SU-DHL-6 (cell line): ENCODE data around the gene TAF8.
A peak's percentile ranks its signal among the peaks of the same experiment; 100 is the strongest.

Experiments used
- H2AFZ ChIP-seq: fragments of 200-600 bp; sonication (generic); 2 replicates; pipeline ENCODE4 v1.6.1; 2014; ENCODE audit warnings: low read depth, mild to moderate bottlenecking, moderate library complexity, mixed read lengths, antibody characterized with exemption, low read length; ENCODE audit not compliant: severe bottlenecking
- H3F3A ChIP-seq: fragments of 200-600 bp; shearing (Covaris generic); 2 replicates; pipeline ENCODE4 v1.6.0; 2016; ENCODE audit warnings: antibody characterized with exemption, mild to moderate bottlenecking; ENCODE audit not compliant: insufficient read depth
- H3K27ac ChIP-seq: fragments of 200-600 bp; sonication (generic); 2 replicates; pipeline ENCODE4 v1.5.1; 2016; ENCODE audit warnings: low read depth, mild to moderate bottlenecking, low read length, moderate library complexity, mixed read lengths
- H3K27me3 ChIP-seq: fragments of 200-600 bp; sonication (generic), shearing (Covaris generic); 2 replicates; pipeline ENCODE4 v1.6.0; 2014; ENCODE audit warnings: mild to moderate bottlenecking, low read length
- H3K36me3 ChIP-seq: fragments of 200-600 bp; sonication (generic); 2 replicates; pipeline ENCODE4 v1.6.1; 2014; ENCODE audit warnings: mild to moderate bottlenecking, low read length, mixed read lengths
- H3K4me2 ChIP-seq: fragments of 300-600, 200-600 bp; shearing (Covaris generic), sonication (generic); 2 replicates; pipeline ENCODE4 v1.6.0; 2014; ENCODE audit warnings: low read length, low read depth, mild to moderate bottlenecking; ENCODE audit not compliant: poor library complexity, severe bottlenecking
- H3K4me3 ChIP-seq: fragments of 200-600 bp; sonication (generic); 2 replicates; pipeline ENCODE4 v1.5.1; 2014; ENCODE audit warnings: antibody characterized with exemption, low read length, mild to moderate bottlenecking, mixed read lengths; ENCODE audit not compliant: insufficient read depth, poor library complexity, severe bottlenecking
- H3K79me2 ChIP-seq: fragments of 200-600 bp; sonication (generic); 2 replicates; pipeline ENCODE4 v1.6.1; 2014; ENCODE audit warnings: mild to moderate bottlenecking, low read length, moderate library complexity; ENCODE audit not compliant: insufficient read depth
- H3K9ac ChIP-seq: fragments of 200-600 bp; sonication (generic); 2 replicates; pipeline ENCODE4 v1.7.0; 2014; ENCODE audit warnings: mild to moderate bottlenecking, low read length
- H3K9me2 ChIP-seq: fragments of 200-600 bp; sonication (generic); replicated peaks from 2 replicates; pipeline ENCODE4 v1.6.1; 2014; ENCODE audit warnings: low read length; ENCODE audit not compliant: insufficient read depth
- H3K9me3 ChIP-seq: fragments of 200-600 bp; sonication (generic); 2 replicates; pipeline ENCODE4 v1.6.1; 2014; ENCODE audit warnings: low read length, mixed read lengths; ENCODE audit not compliant: insufficient read depth
- H4K20me1 ChIP-seq: fragments of 200-600 bp; sonication (generic); 2 replicates; pipeline ENCODE4 v1.6.1; 2014; ENCODE audit warnings: low read depth, mild to moderate bottlenecking, antibody characterized with exemption, low read length, moderate library complexity, mixed read lengths
- EZH2phosphoT487 ChIP-seq: fragments of 200-600 bp; sonication (generic), shearing (Covaris generic); conservative IDR thresholded peaks from 2 replicates; pipeline ENCODE4 v1.6.1; 2018; ENCODE audit warnings: mild to moderate bottlenecking, antibody characterized with exemption, low read length, moderate library complexity, mixed read lengths
- TF ChIP-seq, protein P1 (sequence below): fragments of 200-600 bp; sonication (generic); IDR thresholded peaks from one replicate; pipeline ENCODE4 v1.5.1; 2017; ENCODE audit warnings: antibody characterized with exemption, mild to moderate bottlenecking, low read length, moderate library complexity; ENCODE audit not compliant: insufficient read depth, poor library complexity, severe bottlenecking

Gene TAF8

GRCh38 chr6:42045538-42046460 lies 4.5 kb upstream of the TAF8 start:
- Histone ChIP-seq H3K9ac (peak overlapping the region; percentile 9; the same call in 1 of the 2 replicates), H3K4me3 (peak overlapping the region; percentile 19), H2AFZ (no peak overlapping the region), H3K36me3 (no peaks in the 10 kb centered on the region), H3K4me2 (peak overlapping the region; percentile 93), H3K9me2 (no peaks in the 10 kb centered on the region), H3K27me3 (no peaks in the 10 kb centered on the region), H3K79me2 (peaks cover under 1% of the 10 kb centered on the region), H3K27ac (peak overlapping the region; percentile 40), H3K9me3 (no peaks in the 10 kb centered on the region), H3F3A (peaks cover 60% of the 10 kb centered on the region), H4K20me1 (no peaks in the 10 kb centered on the region)
- TF ChIP-seq EZH2phosphoT487: no peak
- TF ChIP-seq, protein P1, sequence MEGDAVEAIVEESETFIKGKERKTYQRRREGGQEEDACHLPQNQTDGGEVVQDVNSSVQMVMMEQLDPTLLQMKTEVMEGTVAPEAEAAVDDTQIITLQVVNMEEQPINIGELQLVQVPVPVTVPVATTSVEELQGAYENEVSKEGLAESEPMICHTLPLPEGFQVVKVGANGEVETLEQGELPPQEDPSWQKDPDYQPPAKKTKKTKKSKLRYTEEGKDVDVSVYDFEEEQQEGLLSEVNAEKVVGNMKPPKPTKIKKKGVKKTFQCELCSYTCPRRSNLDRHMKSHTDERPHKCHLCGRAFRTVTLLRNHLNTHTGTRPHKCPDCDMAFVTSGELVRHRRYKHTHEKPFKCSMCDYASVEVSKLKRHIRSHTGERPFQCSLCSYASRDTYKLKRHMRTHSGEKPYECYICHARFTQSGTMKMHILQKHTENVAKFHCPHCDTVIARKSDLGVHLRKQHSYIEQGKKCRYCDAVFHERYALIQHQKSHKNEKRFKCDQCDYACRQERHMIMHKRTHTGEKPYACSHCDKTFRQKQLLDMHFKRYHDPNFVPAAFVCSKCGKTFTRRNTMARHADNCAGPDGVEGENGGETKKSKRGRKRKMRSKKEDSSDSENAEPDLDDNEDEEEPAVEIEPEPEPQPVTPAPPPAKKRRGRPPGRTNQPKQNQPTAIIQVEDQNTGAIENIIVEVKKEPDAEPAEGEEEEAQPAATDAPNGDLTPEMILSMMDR: no peak

GRCh38 chr6:42046464-42047212 lies 3.7 kb upstream of the TAF8 start:
- Histone ChIP-seq H3K4me2 (peak overlapping the region; percentile 93), H3K9ac (peak overlapping the region; percentile 64)

GRCh38 chr6:42047213-42047590 lies 3.1 kb upstream of the TAF8 start:
- TF ChIP-seq, protein P1: no peak
- TF ChIP-seq EZH2phosphoT487: no peak
- peak overlapping the region; percentile 64 for H3K9ac ChIP-seq
- H3F3A ChIP-seq: peaks cover 49% of the 10 kb centered on the region
- no peak overlapping the region for H3K4me3 ChIP-seq
- H3K4me2 ChIP-seq: peak overlapping the region; percentile 93
- no peaks in the 10 kb centered on the region for H3K9me3 ChIP-seq
- H3K27ac ChIP-seq: no peak overlapping the region; the same call in 1 of the 2 replicates
- H3K27me3 ChIP-seq: no peaks in the 10 kb centered on the region
- H4K20me1 ChIP-seq: no peaks in the 10 kb centered on the region
- H3K79me2 ChIP-seq: peaks cover 14% of the 10 kb centered on the region
- H3K9me2 ChIP-seq: no peaks in the 10 kb centered on the region
- no peak overlapping the region for H2AFZ ChIP-seq
- no peaks in the 10 kb centered on the region for H3K36me3 ChIP-seq

More at GRCh38 chr6:42046464-42047212, 3.7 kb upstream of the TAF8 start:
- Histone ChIP-seq H3K4me3 (no peak overlapping the region), H4K20me1 (no peaks in the 10 kb centered on the region), H3K36me3 (no peaks in the 10 kb centered on the region), H2AFZ (no peak overlapping the region), H3K79me2 (peaks cover 9% of the 10 kb centered on the region), H3F3A (peaks cover 54% of the 10 kb centered on the region), H3K27me3 (no peaks in the 10 kb centered on the region), H3K9me3 (no peaks in the 10 kb centered on the region), H3K27ac (no peak overlapping the region; the same call in 1 of the 2 replicates), H3K9me2 (no peaks in the 10 kb centered on the region)
- TF ChIP-seq, protein P1: no peak
- TF ChIP-seq EZH2phosphoT487: no peak
